MM.1S (cell line): ENCODE results near the gene CEP72.

Experiments used
- CTCF ChIP-seq: fragments of 300-600 bp; sonication (generic); IDR thresholded peaks from 2 replicates; pipeline ENCODE4 v1.5.1; 2016; ENCODE audit warnings: antibody characterized with exemption, low read length, mixed read lengths
- EZH2 ChIP-seq: fragments of 300-600 bp; sonication (generic); optimal IDR thresholded peaks from 2 replicates; pipeline ENCODE3; 2017; ENCODE audit warnings: low read depth, mild to moderate bottlenecking, antibody characterized with exemption, low read length, mixed read lengths
- EZH2phosphoT487 ChIP-seq: fragments of 300-600 bp; sonication (generic); IDR thresholded peaks from 2 replicates; pipeline ENCODE4 v1.6.1; 2018; ENCODE audit warnings: antibody characterized with exemption, low read length

GRCh38 chr5:673831-674629, 61.9 kb downstream of the CEP72 start:
- TF ChIP-seq CTCF (no peak), EZH2 (no peak), EZH2phosphoT487 (no peak)
